HepG2 (cell line): ENCODE measurements around the gene ARL2. TPM values are rescaled to one million over a fixed set of nuclear protein-coding genes. Genes with fewer than 3 reads are reported as not detected.
A peak's percentile ranks its signal among the peaks of the same experiment; 100 is the strongest.

Source experiments
- ATF7 ChIP-seq, 2 experiments: fragments of 450-650 bp in 1 of 2; sonication (generic) in 1 of 2; formaldehyde crosslinking in 1 of 2; IDR thresholded peaks; 2 replicates each; pipeline versions ENCODE4 v1.4.0 to v1.6.1; 2016 to 2020; ENCODE audit warnings: antibody characterized with exemption in 1 of 2, mild to moderate bottlenecking in 1 of 2, missing genetic modification reagents in 1 of 2
- DRAP1 ChIP-seq: IDR thresholded peaks from 2 replicates; pipeline ENCODE4 v1.6.1; 2016; ENCODE audit warnings: missing genetic modification reagents, missing compliant biosample characterization
- E2F1 ChIP-seq: sonication (generic); formaldehyde crosslinking; IDR thresholded peaks from 2 replicates; pipeline ENCODE4 v1.5.0; 2020; ENCODE audit warnings: missing genetic modification reagents
- GZF1 ChIP-seq: sonication (generic); formaldehyde crosslinking; IDR thresholded peaks from 2 replicates; pipeline ENCODE4 v1.5.1; 2020; ENCODE audit warnings: mild to moderate bottlenecking, missing genetic modification reagents
- MAZ ChIP-seq, 2 experiments: sonication (generic) in 1 of 2; formaldehyde crosslinking in 1 of 2; IDR thresholded peaks; 2 replicates each; pipeline versions ENCODE4 v1.5.0 to v1.6.1; 2012 to 2020; ENCODE audit warnings: low read depth in 2 of 2, mild to moderate bottlenecking in 2 of 2, borderline replicate concordance in 1 of 2, improper control_type of control experiment in 1 of 2, low read length in 1 of 2, missing genetic modification reagents in 1 of 2, moderate library complexity in 1 of 2
- MIER2 ChIP-seq: IDR thresholded peaks from 2 replicates; pipeline ENCODE4 v1.6.1; 2016; ENCODE audit warnings: missing biosample characterization, missing genetic modification reagents
- MIXL1 ChIP-seq: IDR thresholded peaks from 2 replicates; pipeline ENCODE4 v1.6.1; 2016
- NCOR1 ChIP-seq: fragments of 200-600 bp; sonication (generic); IDR thresholded peaks from 2 replicates; pipeline ENCODE4 v1.7.0; 2017; ENCODE audit warnings: antibody characterized with exemption, low read length, borderline replicate concordance
- NRL ChIP-seq: sonication (generic); formaldehyde crosslinking; IDR thresholded peaks from 2 replicates; pipeline ENCODE4 v1.5.0; 2020; ENCODE audit warnings: missing genetic modification reagents, mild to moderate bottlenecking, moderate library complexity, borderline replicate concordance
- PAX8 ChIP-seq: sonication (generic); formaldehyde crosslinking; IDR thresholded peaks from 2 replicates; pipeline ENCODE4 v1.8.0; 2022; ENCODE audit warnings: mild to moderate bottlenecking, missing genetic modification reagents, borderline replicate concordance
- RARG ChIP-seq: sonication (generic); formaldehyde crosslinking; IDR thresholded peaks from 2 replicates; pipeline ENCODE4 v1.4.0; 2020; ENCODE audit warnings: low read depth, mild to moderate bottlenecking, missing genetic modification reagents
- REL ChIP-seq: sonication (generic); formaldehyde crosslinking; conservative IDR thresholded peaks from 2 replicates; pipeline ENCODE4 v1.8.0; 2022; ENCODE audit warnings: mild to moderate bottlenecking, missing genetic modification reagents, moderate library complexity
- SAFB2 ChIP-seq: sonication (generic); formaldehyde crosslinking; IDR thresholded peaks from 2 replicates; pipeline ENCODE4 v1.5.1; 2020; ENCODE audit warnings: missing genetic modification reagents, low read depth, mild to moderate bottlenecking, borderline replicate concordance
- SCMH1 ChIP-seq: sonication (generic); formaldehyde crosslinking; IDR thresholded peaks from 2 replicates; pipeline ENCODE4 v1.9.0; 2021; ENCODE audit warnings: missing genetic modification reagents, mild to moderate bottlenecking, borderline replicate concordance
- SNAPC2 ChIP-seq: sonication (generic); formaldehyde crosslinking; IDR thresholded peaks from 2 replicates; pipeline ENCODE4 v1.8.1; 2022; ENCODE audit warnings: mild to moderate bottlenecking, missing genetic modification reagents
- STAG1 ChIP-seq: sonication (generic); formaldehyde crosslinking; IDR thresholded peaks from 2 replicates; pipeline ENCODE4 v1.4.0; 2020; ENCODE audit warnings: missing genetic modification reagents
- THAP7 ChIP-seq: sonication (generic); formaldehyde crosslinking; IDR thresholded peaks from 2 replicates; pipeline ENCODE4 v1.8.1; 2023; ENCODE audit warnings: mild to moderate bottlenecking, missing genetic modification reagents
- UBTF ChIP-seq: sonication (generic); formaldehyde crosslinking; IDR thresholded peaks from 2 replicates; pipeline ENCODE4 v1.4.0; 2020; ENCODE audit warnings: mild to moderate bottlenecking, missing genetic modification reagents
- ZBTB34 ChIP-seq: sonication (generic); formaldehyde crosslinking; IDR thresholded peaks from 2 replicates; pipeline ENCODE4 v1.8.0; 2022; ENCODE audit warnings: mild to moderate bottlenecking, missing genetic modification reagents
- ZMYM2 ChIP-seq: sonication (generic); formaldehyde crosslinking; IDR thresholded peaks from 2 replicates; pipeline ENCODE4 v1.8.0; 2022; ENCODE audit warnings: mild to moderate bottlenecking, missing genetic modification reagents
- ZNF30 ChIP-seq: sonication (generic); formaldehyde crosslinking; IDR thresholded peaks from 2 replicates; pipeline ENCODE4 v1.5.0; 2020; ENCODE audit warnings: mild to moderate bottlenecking, missing genetic modification reagents
- ZNF720 ChIP-seq: sonication (generic); formaldehyde crosslinking; IDR thresholded peaks from 2 replicates; pipeline ENCODE4 v1.4.0; 2020; ENCODE audit warnings: missing genetic modification reagents
- ZNF790 ChIP-seq: sonication (generic); formaldehyde crosslinking; IDR thresholded peaks from 2 replicates; pipeline ENCODE4 v1.8.0; 2022; ENCODE audit warnings: missing genetic modification reagents, mild to moderate bottlenecking, borderline replicate concordance
- polyA plus RNA-seq, 8 experiments: library from polyadenylated mRNA; depleted of rRNA in 3 of 8; stranded (reverse) in 7 of 8; unstranded in 1 of 8; fragments of >200 nt; fragmentation: Illumina TruSeq in 4 of 8; extraction: Trizol in 4 of 8; gene quantifications; 2 replicates each; pipeline versions ENCODE4 v1.2.1 to v1.2.3, GENCODE V29; 2011 to 2016; ENCODE audit warnings: low read depth in 4 of 8, missing spikeins in 1 of 8, mixed read lengths in 1 of 8; ENCODE audit not compliant: insufficient read depth in 1 of 8
- total RNA-seq, 5 experiments: library from RNA; depleted of rRNA; stranded (reverse); fragments of >200 nt; fragmentation: Illumina TruSeq; extraction: Trizol; gene quantifications; 2 replicates each; pipeline ENCODE4 v1.2.3, GENCODE V29; 2016; ENCODE audit warnings: low read depth in 1 of 5

ARL2 gene
- total and polyA plus RNA-seq, 2 of the 13 experiments (the other 11 are each of a cell fraction or from before 2014, with no cell fraction given), result 82.9 to 84.4 TPM

GRCh38 chr11:65013130-65013887, 651 bp upstream of the ARL2 start (continued):
- TF ChIP-seq REL (CRISPR knock-in tag) (no peak), DRAP1 (no peak; the same call in 1 of the 2 replicates), ZNF790 (CRISPR knock-in tag) (0 out of 2 replicates have a peak, but pooled peaks have one; percentile 47), ZNF30 (CRISPR knock-in tag) (0 out of 2 replicates have a peak, but pooled peaks have one; percentile 19), RARG (CRISPR knock-in tag) (no peak), MIER2 (no peak), ATF7 (IDR thresholded peaks at IDR 0.05) (no peak), ATF7 (CRISPR knock-in tag; IDR thresholded peaks at IDR 0.05) (peak; percentile 14; the same call in 1 of the 2 replicates), SCMH1 (CRISPR knock-in tag) (no peak), THAP7 (CRISPR knock-in tag) (no peak), UBTF (CRISPR knock-in tag) (peak; percentile 51; the same call in 1 of the 2 replicates), NCOR1 (no peak), E2F1 (CRISPR knock-in tag) (no peak), MIXL1 (no peak), SNAPC2 (CRISPR knock-in tag) (no peak), STAG1 (CRISPR knock-in tag) (peak; percentile 75), SAFB2 (no peak), ZNF720 (CRISPR knock-in tag) (no peak), NRL (no peak), PAX8 (CRISPR knock-in tag) (0 out of 2 replicates have a peak, but pooled peaks have one; percentile 44), MAZ (IDR thresholded peaks at IDR 0.05; ENCODE audit: borderline replicate concordance, low read depth, low read length) (0 out of 2 replicates have a peak, but pooled peaks have one; percentile 45), MAZ (CRISPR knock-in tag; IDR thresholded peaks at IDR 0.05; ENCODE audit: low read depth) (no peak; the same call in 1 of the 2 replicates), ZMYM2 (peak; percentile 48; the same call in 1 of the 2 replicates), GZF1 (CRISPR knock-in tag) (0 out of 2 replicates have a peak, but pooled peaks have one; percentile 47), ZBTB34 (CRISPR knock-in tag) (no peak)
